HG02943 (cell line): ENCODE measurements around the gene TMEM240.
"Not testable (repeated sequence)": the region's sequence is repeated elsewhere in the genome, so short reads cannot be mapped to it uniquely, and the experiment has no call there.

ENCODE experiments used
- ATAC-seq: cut with Tn5 transposase; IDR thresholded peaks from one replicate; pipeline ENCODE4 v1.9.1; 2021; ENCODE audit warnings: mild to moderate bottlenecking, low read depth, moderate library complexity; ENCODE audit not compliant: unreplicated experiment

The TMEM240 gene

DNA sequence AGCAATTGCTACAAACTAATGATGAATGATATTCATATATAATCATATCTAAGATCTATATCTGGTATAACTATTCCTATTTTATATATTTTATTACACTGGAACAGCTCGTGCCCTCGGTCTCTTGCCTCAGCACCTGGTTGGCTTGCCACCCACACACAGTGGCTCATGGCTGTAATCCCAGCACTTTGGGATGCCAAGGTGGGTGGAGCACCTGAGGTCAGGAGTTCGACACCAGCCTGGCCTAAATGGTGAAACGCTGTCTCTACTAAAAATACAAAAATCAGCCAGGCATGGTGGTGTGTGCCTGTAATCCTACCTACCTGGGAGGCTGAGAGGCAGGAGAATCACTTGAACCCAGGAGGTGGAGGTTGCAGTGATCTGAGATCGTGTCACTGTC lies 34.6 kb downstream of the TMEM240 start:
- not testable (repeated sequence) for ATAC-seq

DNA sequence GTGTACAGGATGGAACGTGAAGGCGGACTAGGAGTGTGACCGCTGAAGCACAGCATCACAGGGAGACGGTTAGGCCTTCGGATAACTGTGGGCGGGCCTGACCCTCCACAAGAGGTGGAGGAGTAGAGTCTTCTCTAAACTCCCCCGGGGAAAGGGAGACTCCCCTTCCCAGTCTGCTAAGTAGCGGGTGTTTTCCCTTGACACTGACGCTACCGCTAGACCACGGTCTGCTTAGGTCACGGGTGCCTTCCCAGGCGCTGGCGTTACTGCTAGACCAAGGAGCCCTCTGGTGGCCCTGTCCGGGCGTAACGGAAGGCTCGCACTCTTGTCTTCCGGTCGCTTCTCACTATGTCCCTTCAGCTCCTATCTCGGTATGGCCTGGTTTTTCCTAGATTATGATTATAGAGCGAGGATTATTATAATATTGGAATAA lies 35.0 kb downstream of the TMEM240 start:
- not testable (repeated sequence) for ATAC-seq

DNA sequence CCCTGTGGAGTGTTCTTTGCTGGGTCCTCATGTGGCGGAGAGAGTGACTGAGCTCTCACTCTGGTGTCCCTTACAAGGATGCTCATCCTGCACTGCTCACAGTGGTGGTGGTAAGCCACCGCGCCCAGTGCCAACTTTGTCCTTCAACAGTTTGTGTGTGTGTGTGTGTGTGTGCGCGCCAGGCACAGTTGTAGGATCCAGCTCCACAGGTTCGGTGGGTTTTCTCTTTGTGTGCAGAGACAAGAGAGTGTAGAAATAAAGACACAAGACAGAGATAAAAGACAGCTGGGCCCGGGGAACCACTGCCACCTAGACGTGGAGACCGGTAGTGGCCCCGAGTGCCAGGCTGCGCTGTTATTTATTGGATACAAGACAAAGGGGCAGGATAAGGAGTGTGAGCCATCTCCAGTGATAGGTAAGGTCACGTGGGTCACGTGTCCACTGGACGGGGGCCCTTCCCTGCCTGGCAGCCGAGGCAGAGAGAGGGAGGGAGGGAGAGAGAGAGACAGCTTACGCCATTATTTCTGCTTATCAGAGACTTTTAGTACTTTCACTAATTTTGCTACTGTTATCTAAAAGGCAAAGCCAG lies 35.6 kb downstream of the TMEM240 start:
- ATAC-seq: not testable (repeated sequence)

DNA sequence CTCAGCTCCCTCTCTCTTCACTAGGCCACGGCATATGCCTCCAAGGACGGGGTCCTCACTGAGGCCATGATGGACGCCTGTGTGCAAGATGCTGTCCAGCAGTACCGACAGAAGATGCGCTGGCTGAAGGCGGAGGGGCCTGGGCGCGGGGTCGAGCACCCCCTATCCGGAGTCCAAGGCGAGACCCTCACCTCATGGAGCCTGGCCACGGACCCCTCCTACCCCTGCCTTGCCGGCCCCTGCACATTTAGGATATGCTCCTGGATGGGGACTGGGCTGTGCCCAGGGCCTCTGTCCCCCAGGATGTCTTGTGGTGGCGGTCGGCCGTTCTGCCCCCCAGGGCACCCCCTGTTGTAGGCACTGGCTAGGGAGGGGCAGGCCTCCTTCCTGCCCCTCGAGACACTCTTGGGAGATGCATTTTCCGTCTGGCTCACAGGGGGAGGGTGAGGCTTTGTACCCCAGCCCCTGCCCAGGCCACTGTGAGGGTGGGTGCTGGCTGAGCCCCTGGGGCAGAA lies 44.9 kb downstream of the TMEM240 start:
- ATAC-seq: not testable (repeated sequence)

DNA sequence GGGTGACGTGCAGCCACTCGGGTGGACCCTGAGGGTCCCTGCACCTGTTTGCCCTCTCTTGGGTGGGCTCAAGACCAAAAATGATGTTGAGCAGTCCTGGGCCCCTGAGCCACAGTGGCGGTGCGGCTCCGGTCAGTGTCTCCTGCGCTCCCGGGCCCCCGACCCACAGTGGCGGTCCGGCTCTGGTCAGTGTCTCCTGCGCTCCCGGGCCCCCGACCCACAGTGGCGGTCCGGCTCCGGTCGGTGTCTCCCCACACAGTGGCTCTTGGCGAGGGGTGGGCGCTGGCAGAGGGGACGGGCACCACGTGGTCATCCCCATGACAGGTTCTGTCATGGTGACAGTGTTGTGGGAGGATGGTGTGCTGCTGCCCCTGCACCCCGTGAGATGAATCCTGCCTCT lies 46.1 kb downstream of the TMEM240 start:
- not testable (repeated sequence) for ATAC-seq

DNA sequence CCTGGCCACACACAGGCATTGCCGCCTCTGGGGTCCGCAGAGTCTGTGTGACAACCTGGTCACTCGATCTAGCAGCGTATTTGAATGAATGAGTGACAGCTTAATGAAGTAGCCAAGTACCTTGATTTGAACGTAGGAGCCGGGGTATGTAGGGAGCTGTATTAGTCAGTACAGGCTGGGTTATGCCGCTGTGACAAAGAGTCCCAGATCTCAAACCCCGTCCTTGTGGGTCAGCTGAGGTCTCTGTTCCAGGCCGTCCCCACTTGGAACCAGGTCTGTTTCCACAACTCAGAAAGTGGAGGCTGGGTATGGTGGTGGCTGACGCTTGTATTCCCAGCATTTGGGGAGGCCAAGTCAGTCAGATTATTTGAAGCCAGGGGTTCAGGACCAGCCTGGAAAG lies 48.8 kb downstream of the TMEM240 start:
- ATAC-seq: no peak

DNA sequence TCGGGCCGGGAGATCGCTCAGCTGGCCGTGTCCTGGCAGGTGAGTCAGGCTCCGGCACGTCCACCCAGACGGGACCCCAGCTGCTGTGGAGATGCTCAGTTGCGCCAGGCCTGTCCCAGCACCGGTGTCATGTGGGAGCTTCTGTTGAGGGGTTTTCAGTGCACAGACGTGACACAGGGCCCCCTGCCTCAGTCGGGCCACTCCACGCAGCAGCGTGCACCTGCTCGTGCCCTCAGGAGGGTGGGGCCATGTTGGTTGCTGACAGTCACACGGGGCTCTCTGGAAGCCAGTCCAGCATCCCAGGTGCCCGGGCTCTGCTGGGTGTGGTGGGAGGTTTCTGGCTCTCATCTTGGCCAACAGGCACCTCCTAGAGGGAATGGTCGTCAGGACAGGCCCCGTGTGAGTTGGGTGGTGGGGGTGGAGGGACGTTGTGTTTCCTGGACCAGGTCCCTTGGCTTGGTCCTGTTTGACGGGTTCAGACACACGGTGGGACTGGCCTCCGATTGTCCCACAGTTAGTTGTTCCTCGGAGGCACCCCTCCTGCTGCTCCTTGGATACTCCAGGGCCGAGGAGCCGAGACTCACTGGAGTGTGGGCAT lies 49.7 kb downstream of the TMEM240 start:
- ATAC-seq: no peak

DNA sequence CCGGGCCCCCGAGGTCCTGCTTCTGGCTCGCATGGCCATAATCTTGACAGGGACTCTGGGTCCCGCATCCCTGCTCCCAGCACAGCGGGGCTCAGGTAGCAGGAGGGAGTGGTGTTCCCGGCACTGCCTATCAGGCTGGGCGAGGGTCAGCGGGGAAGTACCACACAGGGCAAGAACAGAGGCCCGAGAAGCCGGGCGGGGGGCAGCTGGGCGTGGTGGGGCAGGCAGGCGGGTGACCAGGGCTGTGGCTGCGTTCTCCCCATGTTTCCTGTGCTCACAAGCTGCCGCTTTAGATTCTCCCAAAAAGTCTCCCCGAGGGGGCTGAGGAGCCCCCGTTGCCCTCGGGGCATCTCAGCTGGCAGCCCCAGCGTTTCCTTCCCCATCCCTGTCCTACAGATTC lies 50.6 kb downstream of the TMEM240 start:
- no peak for ATAC-seq

DNA sequence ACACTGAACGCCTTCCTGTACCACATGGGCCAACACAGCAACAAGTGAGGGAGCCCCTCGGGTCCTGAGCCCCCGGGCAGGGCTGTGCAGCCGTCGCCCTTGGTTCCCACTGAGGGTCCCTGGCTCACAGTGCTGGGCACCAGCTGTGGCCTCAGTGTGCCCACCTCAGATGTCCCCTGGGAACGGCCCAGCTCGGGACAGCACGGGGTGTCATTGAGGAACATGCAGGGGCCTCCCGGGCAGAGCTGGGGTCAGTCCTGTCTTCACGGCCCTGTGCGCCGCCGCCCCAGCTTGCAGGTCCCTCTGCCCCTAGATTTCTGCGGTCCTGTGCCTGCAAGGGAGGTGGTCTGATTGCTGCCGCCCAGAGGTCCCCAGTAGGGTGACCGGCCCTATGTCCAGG lies 51.2 kb downstream of the TMEM240 start:
- no peak for ATAC-seq

DNA sequence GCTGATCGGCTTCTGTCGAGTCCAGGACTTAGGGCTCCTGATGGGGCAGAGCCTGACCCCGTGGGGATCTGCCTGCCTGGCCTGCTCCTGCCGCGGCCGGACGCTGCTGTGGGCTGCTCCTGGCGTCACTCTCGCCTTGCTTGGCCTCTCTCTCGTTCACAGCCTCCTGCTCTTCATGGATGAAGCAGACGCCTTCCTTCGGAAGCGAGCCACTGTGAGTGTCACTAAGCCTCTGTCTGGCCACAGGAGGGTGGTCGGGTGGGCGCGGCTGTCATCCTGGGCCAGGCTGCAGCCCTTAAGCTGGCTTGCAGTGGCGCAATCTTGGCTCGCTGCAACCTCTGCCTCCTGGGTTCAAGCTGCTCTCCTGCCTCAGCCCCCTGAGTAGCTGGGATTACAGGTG lies 52.7 kb downstream of the TMEM240 start:
- no peak for ATAC-seq

DNA sequence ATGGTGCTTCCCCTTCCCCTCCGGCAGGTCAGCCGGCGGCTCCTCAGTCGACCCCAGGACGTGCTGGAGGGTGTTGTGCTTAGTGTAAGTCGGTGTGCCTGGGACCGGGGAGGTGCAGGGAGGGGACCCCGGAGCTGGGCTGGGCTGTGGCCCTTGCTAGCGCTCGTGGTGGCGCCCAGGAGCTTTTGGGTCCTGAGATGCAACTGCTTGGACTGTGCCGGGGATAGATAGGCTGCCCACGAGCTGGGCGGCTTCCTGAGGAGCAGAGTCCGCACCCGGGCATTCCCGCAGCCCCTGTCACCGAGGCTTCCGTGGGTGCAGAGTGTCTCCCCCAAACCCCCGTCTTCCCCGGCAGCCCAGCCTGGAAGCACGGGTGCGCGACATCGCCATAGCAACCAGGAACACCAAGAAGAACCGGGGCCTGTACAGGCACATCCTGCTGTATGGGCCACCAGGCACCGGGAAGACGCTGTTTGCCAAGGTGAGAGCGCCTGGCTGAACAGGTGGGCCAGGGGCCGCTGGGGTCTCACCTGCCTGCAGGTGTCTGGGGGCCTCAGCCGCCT lies 54.6 kb downstream of the TMEM240 start:
- not testable (repeated sequence) for ATAC-seq

DNA sequence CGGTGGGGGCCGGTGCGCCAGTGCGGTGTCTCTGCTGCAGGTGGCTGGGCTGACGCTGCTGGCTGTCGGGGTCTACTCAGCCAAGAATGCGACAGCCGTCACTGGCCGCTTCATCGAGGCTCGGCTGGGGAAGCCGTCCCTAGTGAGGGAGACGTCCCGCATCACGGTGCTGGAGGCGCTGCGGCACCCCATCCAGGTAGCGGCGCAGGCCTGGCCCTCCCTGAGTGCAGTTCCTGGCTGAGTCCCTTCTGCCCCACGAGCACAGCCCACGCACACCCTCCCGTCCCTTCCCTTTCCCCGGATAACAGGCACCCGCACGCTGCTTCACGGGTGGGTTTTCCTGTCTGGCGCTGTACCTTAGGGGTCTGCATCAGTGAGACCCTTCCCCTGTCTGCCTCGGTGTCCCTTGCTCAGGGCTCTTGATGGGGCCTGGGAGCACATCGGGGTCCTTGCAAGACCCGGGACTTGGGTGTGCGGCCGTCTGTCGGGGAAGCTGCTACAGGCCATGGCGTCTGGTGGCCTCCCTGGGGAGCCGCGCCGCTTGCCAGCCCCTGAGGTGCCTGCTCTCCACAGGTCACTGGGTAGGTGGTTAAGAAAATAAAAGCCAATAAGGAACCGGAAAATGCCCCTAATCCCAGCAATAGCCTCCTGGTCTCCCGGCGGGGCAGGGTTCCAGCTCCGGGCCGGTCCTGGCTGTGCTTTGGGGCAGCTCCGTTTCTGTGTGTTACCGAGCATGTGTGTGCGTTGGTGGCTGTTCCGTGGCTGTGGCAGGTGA lies 55.3 kb downstream of the TMEM240 start:
- not testable (repeated sequence) for ATAC-seq
